PFSK-1 (cell line): ENCODE measurements around the gene ZEB1.

Experiments used
- FOXP2 ChIP-seq: optimal IDR thresholded peaks from 2 replicates; pipeline ENCODE3; 2011; ENCODE audit warnings: borderline replicate concordance, control low read depth, inconsistent platforms; ENCODE audit not compliant: insufficient read depth; ENCODE audit errors: extremely low read length, extremely low read depth
- POLR2AphosphoS5 ChIP-seq: IDR thresholded peaks from 2 replicates; pipeline ENCODE4 v1.6.1; 2012; ENCODE audit warnings: low read depth, mild to moderate bottlenecking, control low read depth, low read length, moderate library complexity
- REST ChIP-seq, 2 experiments: IDR thresholded peaks; 2 replicates each; pipeline versions ENCODE4 v1.6.1 to v1.8.0; 2011 to 2012; ENCODE audit warnings: low read depth in 2 of 2, low read length in 2 of 2, control low read depth in 1 of 2, inconsistent platforms in 1 of 2, mild to moderate bottlenecking in 1 of 2, moderate library complexity in 1 of 2; ENCODE audit not compliant: insufficient read depth in 1 of 2
- SIN3A ChIP-seq: IDR thresholded peaks from 2 replicates; pipeline ENCODE4 v1.6.1; 2012; ENCODE audit warnings: mild to moderate bottlenecking, low read length, moderate library complexity, borderline replicate concordance; ENCODE audit not compliant: insufficient read depth
- TAF1 ChIP-seq: IDR thresholded peaks from 2 replicates; pipeline ENCODE4 v1.6.1; 2012; ENCODE audit warnings: low read length, control low read depth, borderline replicate concordance; ENCODE audit not compliant: insufficient read depth

Gene ZEB1

GRCh38 chr10:31549896-31550295 is 230.9 kb downstream of the ZEB1 start:
- no peak for TF ChIP-seq TAF1
- no peak for TF ChIP-seq REST (IDR thresholded peaks at IDR 0.05; ENCODE audit: insufficient read depth in 1 of 2, low read depth in 2 of 2, low read length in 2 of 2)
- TF ChIP-seq POLR2AphosphoS5, result no peak
- TF ChIP-seq FOXP2, result no peak
- TF ChIP-seq SIN3A, result no peak

- TF ChIP-seq TAF1 (no peak), FOXP2 (no peak), REST (IDR thresholded peaks at IDR 0.05; ENCODE audit: insufficient read depth in 1 of 2, low read depth in 2 of 2, low read length in 2 of 2) (no peak), POLR2AphosphoS5 (no peak), SIN3A (no peak)
These were observed 235.5 kb downstream of the ZEB1 start for GRCh38 chr10:31554556-31554955.

GRCh38 chr10:31557854-31558253 is 238.8 kb downstream of the ZEB1 start:
- TF ChIP-seq FOXP2 (no peak), TAF1 (no peak), POLR2AphosphoS5 (no peak)

GRCh38 chr10:31574577-31574976 is 255.6 kb downstream of the ZEB1 start:
- no peak for TF ChIP-seq FOXP2
- TF ChIP-seq POLR2AphosphoS5, result no peak
- no peak for TF ChIP-seq REST (IDR thresholded peaks at IDR 0.05; ENCODE audit: insufficient read depth in 1 of 2, low read depth in 2 of 2, low read length in 2 of 2)

- TF ChIP-seq TAF1 (no peak), FOXP2 (no peak), POLR2AphosphoS5 (no peak), REST (IDR thresholded peaks at IDR 0.05; ENCODE audit: insufficient read depth in 1 of 2, low read depth in 2 of 2, low read length in 2 of 2) (no peak), SIN3A (no peak)
These were observed 259.3 kb downstream of the ZEB1 start for GRCh38 chr10:31578181-31578852.
